Measurements from ENCODE around the gene PRSS48.

GRCh38 chr4:151324752-151325110, 47.8 kb downstream of the PRSS48 start:
- TF ChIP-seq CTCF (IDR thresholded peaks at IDR 0.05; ENCODE audit: low read depth, low read length) (no peak), EZH2phosphoT487 (IDR thresholded peaks at IDR 0.05; ENCODE audit: low read depth) (no peak)

Measured in OCI-LY3 (cell line).